Measurements from ENCODE around the gene EIF3L. TPM values are rescaled to one million over a fixed set of nuclear protein-coding genes. Genes with fewer than 3 reads are reported as not detected.

The EIF3L gene
- total and polyA plus RNA-seq, 11 donors: 111 to 456 (median 357) TPM

DNA sequence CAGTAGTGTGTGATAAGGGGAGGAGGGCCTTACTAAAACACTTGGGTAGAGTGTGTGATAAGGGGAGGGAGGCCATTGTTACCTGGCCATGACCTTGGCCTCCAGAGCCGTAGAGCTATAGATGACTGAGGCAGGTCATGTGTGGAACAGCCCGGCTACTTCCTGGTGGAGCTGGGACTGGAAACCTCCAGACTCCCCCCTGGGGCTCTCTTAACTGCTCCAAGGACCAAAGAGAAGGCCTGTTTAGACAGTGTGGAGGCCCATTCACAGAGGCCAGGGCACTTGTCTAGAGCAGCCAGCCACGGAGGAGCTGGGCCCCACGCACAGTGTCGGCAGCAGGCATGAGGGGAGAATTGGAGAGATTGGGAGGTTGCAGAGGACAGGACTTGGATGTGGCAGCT lies 44.4 kb downstream of the EIF3L start:
- H3K4me3 ChIP-seq: no peak overlapping the region
- peaks cover 0 to 36% (median 17%) of the 10 kb centered on the region in 12 donors for H3K4me1 ChIP-seq
- peaks cover 0 to 35% (median 25%) of the 10 kb centered on the region in 9 donors for H3K36me3 ChIP-seq
- H3K9me3 ChIP-seq: no peaks in the 10 kb centered on the region
- ATAC-seq (peak in 2 of 4 donors; percentile 8 to 15), DNase-seq (no peak)
- TF ChIP-seq, protein P1, sequence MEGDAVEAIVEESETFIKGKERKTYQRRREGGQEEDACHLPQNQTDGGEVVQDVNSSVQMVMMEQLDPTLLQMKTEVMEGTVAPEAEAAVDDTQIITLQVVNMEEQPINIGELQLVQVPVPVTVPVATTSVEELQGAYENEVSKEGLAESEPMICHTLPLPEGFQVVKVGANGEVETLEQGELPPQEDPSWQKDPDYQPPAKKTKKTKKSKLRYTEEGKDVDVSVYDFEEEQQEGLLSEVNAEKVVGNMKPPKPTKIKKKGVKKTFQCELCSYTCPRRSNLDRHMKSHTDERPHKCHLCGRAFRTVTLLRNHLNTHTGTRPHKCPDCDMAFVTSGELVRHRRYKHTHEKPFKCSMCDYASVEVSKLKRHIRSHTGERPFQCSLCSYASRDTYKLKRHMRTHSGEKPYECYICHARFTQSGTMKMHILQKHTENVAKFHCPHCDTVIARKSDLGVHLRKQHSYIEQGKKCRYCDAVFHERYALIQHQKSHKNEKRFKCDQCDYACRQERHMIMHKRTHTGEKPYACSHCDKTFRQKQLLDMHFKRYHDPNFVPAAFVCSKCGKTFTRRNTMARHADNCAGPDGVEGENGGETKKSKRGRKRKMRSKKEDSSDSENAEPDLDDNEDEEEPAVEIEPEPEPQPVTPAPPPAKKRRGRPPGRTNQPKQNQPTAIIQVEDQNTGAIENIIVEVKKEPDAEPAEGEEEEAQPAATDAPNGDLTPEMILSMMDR (IDR thresholded peaks at IDR 0.05): no peak
- no peak for TF ChIP-seq POLR2A (IDR thresholded peaks at IDR 0.05)
- peak overlapping the region in 4 of 12 donors; percentile 26 to 83 (median 54) for H3K27ac ChIP-seq
- no peaks in the 10 kb centered on the region for H3K27me3 ChIP-seq
- WGBS, 4 donors: 65 to 76% (median 74%) methylated on average over 5 of the region's 5 CpGs
- intact Hi-C loops (cut with DNase I): loop anchor here in 3 of 10 donors (1.0 to 5.0 kb wide), 3 partner anchors 34 to 69 kb away; no protein-coding TSS in a partner anchor

DNA sequence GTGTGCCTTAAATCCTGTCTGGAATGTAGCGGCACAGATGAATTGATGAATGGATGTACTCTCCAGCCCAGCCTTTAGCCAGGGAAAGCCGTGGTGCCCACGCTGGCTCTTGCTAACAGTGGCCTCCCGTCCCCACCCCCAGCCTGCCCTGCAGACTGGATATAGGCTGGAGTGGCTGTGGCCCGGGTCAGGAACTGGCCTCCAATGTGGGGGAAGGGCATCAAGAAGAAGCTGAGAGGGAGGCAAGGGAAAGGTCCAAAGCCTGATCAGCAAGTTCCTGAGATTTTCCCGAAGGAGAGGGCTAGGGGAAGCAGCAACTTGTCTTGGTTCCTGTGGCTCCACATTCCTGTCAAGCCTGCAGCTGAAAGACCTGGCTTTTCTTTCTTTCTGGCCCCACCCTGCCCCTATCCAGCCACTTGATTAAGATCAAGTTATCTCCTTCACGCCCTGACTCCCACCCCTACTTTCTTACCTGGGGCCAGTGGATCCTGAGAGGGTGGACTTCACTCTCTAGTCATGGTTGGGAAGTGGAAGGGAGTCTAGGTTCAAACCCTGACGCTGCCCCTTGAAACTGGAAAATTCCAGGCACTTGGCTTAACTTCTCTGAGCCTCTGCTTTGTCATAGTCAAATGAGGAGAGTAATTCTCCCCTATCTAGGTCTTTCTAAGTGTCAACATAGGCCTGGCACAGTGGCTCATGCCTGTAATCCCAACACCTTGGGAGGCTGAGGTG lies 45.9 kb downstream of the EIF3L start:
- ATAC-seq (no peak), DNase-seq (no peak)
- peaks cover 0 to 20% (median 10%) of the 10 kb centered on the region in 9 donors for H3K36me3 ChIP-seq
- peak overlapping the region in 2 of 12 donors; percentile 65 to 83 for H3K27ac ChIP-seq
- TF ChIP-seq, protein P1 (IDR thresholded peaks at IDR 0.05): no peak
- no peak for TF ChIP-seq POLR2A (IDR thresholded peaks at IDR 0.05)
- no peaks in the 10 kb centered on the region for H3K9me3 ChIP-seq
- no peaks in the 10 kb centered on the region for H3K27me3 ChIP-seq
- intact Hi-C loops (cut with DNase I): loop anchor here in 5 of 10 donors (5.0 kb wide), 2 partner anchors 37 to 67 kb away; no protein-coding TSS in a partner anchor
- H3K4me1 ChIP-seq: peaks cover 0 to 36% (median 17%) of the 10 kb centered on the region in 12 donors
- H3K4me3 ChIP-seq: no peak overlapping the region
- WGBS, 4 donors: 65 to 80% (median 65%) methylated on average over 8 of the region's 8 CpGs

DNA sequence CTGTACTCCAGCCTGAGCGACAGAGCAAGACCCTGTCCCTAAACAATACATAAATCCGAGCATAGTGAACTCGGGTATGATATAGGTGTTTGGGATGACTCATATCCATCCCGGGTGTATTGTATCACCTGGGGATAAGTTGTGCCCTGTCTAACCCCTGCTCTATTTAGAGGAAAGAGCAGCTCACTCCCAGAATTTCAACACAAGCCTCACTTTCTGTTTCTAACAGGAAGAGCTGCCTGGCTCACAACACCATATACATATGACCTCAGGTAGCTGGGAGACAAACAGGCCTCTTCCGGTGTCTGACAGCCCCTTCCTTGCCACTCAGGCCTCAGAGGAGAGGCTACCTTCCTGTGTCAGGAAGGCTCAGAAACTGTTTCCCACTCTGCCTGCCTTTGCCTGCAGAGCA lies 47.0 kb downstream of the EIF3L start:
- intact Hi-C loops (cut with DNase I): loop anchor here in 3 of 10 donors (5.0 kb wide), 1 partner anchor 36 kb away; no protein-coding TSS in a partner anchor
- H3K4me1 ChIP-seq: peaks cover 0 to 36% (median 17%) of the 10 kb centered on the region in 12 donors
- WGBS, 4 donors: 50 to 70% (median 54%) methylated on average over 5 of the region's 5 CpGs
- no peaks in the 10 kb centered on the region for H3K9me3 ChIP-seq
- peak overlapping the region in 11 of 12 donors; percentile 4 to 83 (median 61) for H3K27ac ChIP-seq
- H3K27me3 ChIP-seq: no peaks in the 10 kb centered on the region
- peaks cover 0 to 11% (median 3%) of the 10 kb centered on the region in 9 donors for H3K36me3 ChIP-seq
- no peak for TF ChIP-seq POLR2A (IDR thresholded peaks at IDR 0.05)
- TF ChIP-seq, protein P1 (IDR thresholded peaks at IDR 0.05): no peak
- peak in 3 of 4 donors; percentile 6 to 75 (median 10) for ATAC-seq
- no peak overlapping the region for H3K4me3 ChIP-seq
- peak in 1 of 5 donors; percentile 29 for DNase-seq

DNA sequence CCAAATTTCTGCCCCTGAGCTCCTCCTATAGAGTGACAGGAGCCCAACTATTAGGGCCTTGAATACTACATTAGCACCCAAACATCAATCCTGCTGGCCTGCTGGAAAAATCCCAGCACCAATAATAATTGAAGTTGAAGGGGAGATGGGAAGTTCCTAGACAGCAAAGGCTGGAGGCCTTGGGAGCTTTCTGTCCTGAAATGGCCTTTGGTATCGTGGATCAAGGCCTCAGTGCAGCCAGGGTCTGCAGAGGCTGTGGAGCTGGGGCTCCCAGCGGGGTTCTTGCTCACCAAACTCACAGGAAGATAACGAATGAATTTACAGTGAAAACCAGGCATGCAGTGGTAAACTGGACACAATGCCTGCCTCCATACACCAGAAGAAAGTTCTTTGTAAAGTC lies 47.7 kb downstream of the EIF3L start:
- Histone ChIP-seq H3K9me3 (no peaks in the 10 kb centered on the region), H3K4me1 (peaks cover 0 to 36% (median 17%) of the 10 kb centered on the region in 12 donors), H3K4me3 (no peak overlapping the region), H3K36me3 (peaks cover 0 to 6% (median 0%) of the 10 kb centered on the region in 9 donors), H3K27me3 (no peaks in the 10 kb centered on the region), H3K27ac (peak overlapping the region in 10 of 12 donors; percentile 4 to 83 (median 62))
- ATAC-seq (no peak), DNase-seq (no peak)
- 69 to 75% (median 71%) methylated on average over 3 of the region's 3 CpGs for WGBS, 4 donors
- TF ChIP-seq, protein P1 (IDR thresholded peaks at IDR 0.05): no peak
- TF ChIP-seq POLR2A (IDR thresholded peaks at IDR 0.05): no peak
- intact Hi-C loops (cut with DNase I): loop anchor here in 3 of 10 donors (5.0 kb wide), 1 partner anchor 35 kb away; no protein-coding TSS in a partner anchor
